ENCODE results near the gene RELT.
A peak's percentile ranks its signal among the peaks of the same experiment; 100 is the strongest.

Gene RELT

GRCh38 chr11:73392108-73393010, 16.2 kb downstream of the RELT start:
- no peak for DNase-seq (ENCODE audit: low read depth)

- no peak for DNase-seq (ENCODE audit: low read depth)
Observed at GRCh38 chr11:73393011-73393380, 16.8 kb downstream of the RELT start.

- DNase-seq (ENCODE audit: low read depth) = no peak
Observed at GRCh38 chr11:73393479-73394415, 17.5 kb downstream of the RELT start.

GRCh38 chr11:73394416-73395296, 18.5 kb downstream of the RELT start:
- no peak for DNase-seq (ENCODE audit: low read depth)

- DNase-seq (ENCODE audit: low read depth) = no peak
Observed at GRCh38 chr11:73395297-73396208, 19.4 kb downstream of the RELT start.

GRCh38 chr11:73396251-73396930, 20.2 kb downstream of the RELT start:
- no peak for DNase-seq (ENCODE audit: low read depth)

- DNase-seq (ENCODE audit: low read depth) = no peak
Observed at GRCh38 chr11:73396985-73397384, 20.8 kb downstream of the RELT start.

GRCh38 chr11:73397468-73398131, 21.4 kb downstream of the RELT start:
- no peak for DNase-seq (ENCODE audit: low read depth)

GRCh38 chr11:73398132-73398526, 21.9 kb downstream of the RELT start:
- no peak for DNase-seq (ENCODE audit: low read depth)

- DNase-seq (ENCODE audit: low read depth) = no peak
Observed at GRCh38 chr11:73398721-73399120, 22.5 kb downstream of the RELT start.

GRCh38 chr11:73399159-73399590, 23.0 kb downstream of the RELT start:
- DNase-seq (ENCODE audit: low read depth) = no peak

- no peak for DNase-seq (ENCODE audit: low read depth)
Observed at GRCh38 chr11:73399636-73400035, 23.4 kb downstream of the RELT start.

- no peak for DNase-seq (ENCODE audit: low read depth)
Observed at GRCh38 chr11:73400293-73400692, 24.1 kb downstream of the RELT start.

- DNase-seq (ENCODE audit: low read depth) = no peak
Observed at GRCh38 chr11:73401217-73401923, 25.2 kb downstream of the RELT start.

GRCh38 chr11:73401924-73402833, 26.0 kb downstream of the RELT start:
- no peak for DNase-seq (ENCODE audit: low read depth)

- no peak for DNase-seq (ENCODE audit: low read depth)
Observed at GRCh38 chr11:73402834-73403185, 26.6 kb downstream of the RELT start.

- no peak for DNase-seq (ENCODE audit: low read depth)
Observed at GRCh38 chr11:73403541-73403940, 27.3 kb downstream of the RELT start.

- peak; percentile 26 for DNase-seq (ENCODE audit: low read depth)
Observed at GRCh38 chr11:73404048-73404447, 27.8 kb downstream of the RELT start.
